ENCODE results near the gene PLD5. TPM values are rescaled to one million over a fixed set of nuclear protein-coding genes. Genes with fewer than 3 reads are reported as not detected.

The PLD5 gene
- total and polyA plus RNA-seq, 2 donors (not counting 3 experiments of a cell fraction or from before 2014, with no cell fraction given) = not detected

GRCh38 chr1:242522304-242522945 is 2.1 kb downstream of the PLD5 start:
- H3K4me2 ChIP-seq (ENCODE audit: insufficient read depth, low read length) = no peak overlapping the region
- BruUV-seq (replicated peaks) = no TSS peak

More at GRCh38 chr1:242522304-242522945, 2.1 kb downstream of the PLD5 start:
- Histone ChIP-seq H3K4me3 (replicated peaks in 1 of 3; ENCODE audit: insufficient read depth in 1 of 3, low read depth in 1 of 3, low read length in 3 of 3) (no peak overlapping the region), H2AFZ (ENCODE audit: low read depth, low read length) (no peak overlapping the region), H3K9me3 (replicated peaks; ENCODE audit: control insufficient read depth, insufficient read depth, low read length) (no peaks in the 10 kb centered on the region), H3K79me2 (ENCODE audit: control insufficient read depth, insufficient read depth, low read length) (no peaks in the 10 kb centered on the region), H3K36me3 (ENCODE audit: control insufficient read depth in 2 of 2, extremely low read depth in 1 of 2, insufficient read depth in 2 of 2, low read length in 2 of 2) (no peaks in the 10 kb centered on the region), H3K9me1 (replicated peaks; ENCODE audit: control insufficient read depth, extremely low read depth, insufficient read depth, low read length) (no peaks in the 10 kb centered on the region), H3K27ac (ENCODE audit: insufficient read depth, low read depth, low read length) (no peak overlapping the region), H3K9ac (replicated peaks; ENCODE audit: extremely low read depth, insufficient read depth, low read length) (no peak overlapping the region), H4K20me1 (replicated peaks; ENCODE audit: control insufficient read depth, extremely low read depth, insufficient read depth, low read length) (no peaks in the 10 kb centered on the region), H3K4me1 (ENCODE audit: control insufficient read depth, extremely low read depth, insufficient read depth, low read length) (no peaks in the 10 kb centered on the region), H3K27me3 (ENCODE audit: control insufficient read depth in 2 of 2, insufficient read depth in 2 of 2, low read length in 2 of 2) (peaks cover 27 to 29% of the 10 kb centered on the region in 2 experiments)
- POLR2A ChIA-PET = interaction anchor here (0.7 kb wide), 1 partner anchor 336 kb away, joined by 3 read pairs; no protein-coding TSS in a partner anchor
- CTCF ChIA-PET = no interaction called here
- no peak for DNase-seq (ENCODE audit: low read depth, low spot score)
- dilution Hi-C loops (cut with MboI; ENCODE audit: extremely low pct_ligation_motif_present, low sequenced_read_pairs) (no loop called here), intact Hi-C loops (cut with micrococcal nuclease) (no loop called here)
- no peak for TF ChIP-seq MYC (IDR thresholded peaks at IDR 0.05; ENCODE audit: low read depth, low read length)
- TF ChIP-seq EZH2 (IDR thresholded peaks at IDR 0.05; ENCODE audit: borderline replicate concordance, low read depth, low read length, severe bottlenecking) = no peak
- TF ChIP-seq, protein P1, sequence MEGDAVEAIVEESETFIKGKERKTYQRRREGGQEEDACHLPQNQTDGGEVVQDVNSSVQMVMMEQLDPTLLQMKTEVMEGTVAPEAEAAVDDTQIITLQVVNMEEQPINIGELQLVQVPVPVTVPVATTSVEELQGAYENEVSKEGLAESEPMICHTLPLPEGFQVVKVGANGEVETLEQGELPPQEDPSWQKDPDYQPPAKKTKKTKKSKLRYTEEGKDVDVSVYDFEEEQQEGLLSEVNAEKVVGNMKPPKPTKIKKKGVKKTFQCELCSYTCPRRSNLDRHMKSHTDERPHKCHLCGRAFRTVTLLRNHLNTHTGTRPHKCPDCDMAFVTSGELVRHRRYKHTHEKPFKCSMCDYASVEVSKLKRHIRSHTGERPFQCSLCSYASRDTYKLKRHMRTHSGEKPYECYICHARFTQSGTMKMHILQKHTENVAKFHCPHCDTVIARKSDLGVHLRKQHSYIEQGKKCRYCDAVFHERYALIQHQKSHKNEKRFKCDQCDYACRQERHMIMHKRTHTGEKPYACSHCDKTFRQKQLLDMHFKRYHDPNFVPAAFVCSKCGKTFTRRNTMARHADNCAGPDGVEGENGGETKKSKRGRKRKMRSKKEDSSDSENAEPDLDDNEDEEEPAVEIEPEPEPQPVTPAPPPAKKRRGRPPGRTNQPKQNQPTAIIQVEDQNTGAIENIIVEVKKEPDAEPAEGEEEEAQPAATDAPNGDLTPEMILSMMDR (IDR thresholded peaks at IDR 0.05; ENCODE audit: extremely low read depth in 1 of 2, insufficient read depth in 1 of 2, low read depth in 1 of 2, low read length in 2 of 2) = no peak
- TF ChIP-seq POLR2A (IDR thresholded peaks at IDR 0.05; ENCODE audit: low read depth, low read length) = no peak
- TF ChIP-seq JUN (IDR thresholded peaks at IDR 0.05; ENCODE audit: borderline replicate concordance, insufficient read depth, insufficient read length, low read depth) = no peak
- no peak for TF ChIP-seq GATA2 (IDR thresholded peaks at IDR 0.05; ENCODE audit: insufficient read depth, insufficient read length, low read depth, low read length)
- no peak for TF ChIP-seq POLR2AphosphoS5 (IDR thresholded peaks at IDR 0.05; ENCODE audit: insufficient read depth, low read depth, low read length)
- TF ChIP-seq, protein P2, sequence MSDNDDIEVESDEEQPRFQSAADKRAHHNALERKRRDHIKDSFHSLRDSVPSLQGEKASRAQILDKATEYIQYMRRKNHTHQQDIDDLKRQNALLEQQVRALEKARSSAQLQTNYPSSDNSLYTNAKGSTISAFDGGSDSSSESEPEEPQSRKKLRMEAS (IDR thresholded peaks at IDR 0.05; ENCODE audit: insufficient read depth, insufficient read length) = no peak
- no peak for TF ChIP-seq FOS (IDR thresholded peaks at IDR 0.05; ENCODE audit: borderline replicate concordance, insufficient read depth, low read length)
- FAIRE-seq = no peak

All from endothelial cell of umbilical vein (primary cell).